Measurements from ENCODE around the gene SOAT2.

The SOAT2 gene

DNA sequence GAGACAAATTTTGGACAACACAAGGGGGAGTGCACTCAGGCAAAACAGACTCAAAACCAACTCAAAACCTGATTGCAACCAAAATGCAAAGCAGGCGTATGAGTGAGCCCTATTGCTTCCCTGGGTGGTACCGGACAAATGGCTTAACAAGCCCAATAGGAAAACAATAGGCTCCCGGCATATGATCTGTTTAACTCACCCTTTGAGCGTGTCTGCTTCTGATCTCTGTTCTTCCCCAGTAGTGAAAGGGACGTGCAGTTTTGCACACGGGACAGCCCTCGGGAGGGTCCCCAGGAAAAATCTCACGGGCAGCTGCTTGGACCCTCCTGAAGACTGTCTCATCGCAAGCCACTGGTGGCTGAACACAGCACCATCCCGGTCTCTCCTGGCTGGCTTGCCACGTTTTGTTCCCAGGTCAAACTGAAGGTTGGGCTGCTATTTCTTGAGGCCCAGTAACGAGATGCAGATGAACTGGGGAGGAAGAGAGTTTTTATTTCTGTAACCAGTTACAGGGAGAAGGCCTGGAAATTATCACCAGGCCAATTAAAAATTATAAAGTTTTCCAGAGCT, 9.9 kb downstream of the SOAT2 start:
- H3K4me3 ChIP-seq (replicated peaks in 1 of 2; ENCODE audit: low read depth in 2 of 2, low read length in 2 of 2) = no peak overlapping the region
- no peak for DNase-seq (ENCODE audit: low read depth in 2 of 2)
- TF ChIP-seq, protein P1, sequence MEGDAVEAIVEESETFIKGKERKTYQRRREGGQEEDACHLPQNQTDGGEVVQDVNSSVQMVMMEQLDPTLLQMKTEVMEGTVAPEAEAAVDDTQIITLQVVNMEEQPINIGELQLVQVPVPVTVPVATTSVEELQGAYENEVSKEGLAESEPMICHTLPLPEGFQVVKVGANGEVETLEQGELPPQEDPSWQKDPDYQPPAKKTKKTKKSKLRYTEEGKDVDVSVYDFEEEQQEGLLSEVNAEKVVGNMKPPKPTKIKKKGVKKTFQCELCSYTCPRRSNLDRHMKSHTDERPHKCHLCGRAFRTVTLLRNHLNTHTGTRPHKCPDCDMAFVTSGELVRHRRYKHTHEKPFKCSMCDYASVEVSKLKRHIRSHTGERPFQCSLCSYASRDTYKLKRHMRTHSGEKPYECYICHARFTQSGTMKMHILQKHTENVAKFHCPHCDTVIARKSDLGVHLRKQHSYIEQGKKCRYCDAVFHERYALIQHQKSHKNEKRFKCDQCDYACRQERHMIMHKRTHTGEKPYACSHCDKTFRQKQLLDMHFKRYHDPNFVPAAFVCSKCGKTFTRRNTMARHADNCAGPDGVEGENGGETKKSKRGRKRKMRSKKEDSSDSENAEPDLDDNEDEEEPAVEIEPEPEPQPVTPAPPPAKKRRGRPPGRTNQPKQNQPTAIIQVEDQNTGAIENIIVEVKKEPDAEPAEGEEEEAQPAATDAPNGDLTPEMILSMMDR (IDR thresholded peaks at IDR 0.05; ENCODE audit: low read depth, low read length) = no peak

DNA sequence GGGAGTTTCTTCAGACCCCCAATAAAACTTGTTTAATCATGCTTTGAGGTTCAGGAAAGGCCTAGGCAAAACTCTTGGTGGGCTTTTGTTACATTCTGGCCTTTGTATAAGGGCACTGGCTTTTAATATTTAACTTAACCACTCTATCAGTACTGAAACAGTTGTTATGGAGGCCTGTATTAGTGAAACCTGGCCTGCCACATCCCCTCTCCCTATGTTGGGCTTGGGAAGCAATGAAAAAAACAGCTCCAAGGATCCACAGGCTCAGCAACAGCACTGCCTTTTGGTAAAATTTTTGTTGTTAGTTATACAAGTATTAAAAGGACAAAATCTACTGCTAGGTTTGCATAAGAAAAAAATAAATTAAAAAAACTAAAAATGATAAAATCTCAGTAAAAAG, 10.7 kb downstream of the SOAT2 start:
- TF ChIP-seq, protein P1 (IDR thresholded peaks at IDR 0.05; ENCODE audit: low read depth, low read length) = no peak
- no peak for DNase-seq (ENCODE audit: low read depth in 2 of 2)

DNA sequence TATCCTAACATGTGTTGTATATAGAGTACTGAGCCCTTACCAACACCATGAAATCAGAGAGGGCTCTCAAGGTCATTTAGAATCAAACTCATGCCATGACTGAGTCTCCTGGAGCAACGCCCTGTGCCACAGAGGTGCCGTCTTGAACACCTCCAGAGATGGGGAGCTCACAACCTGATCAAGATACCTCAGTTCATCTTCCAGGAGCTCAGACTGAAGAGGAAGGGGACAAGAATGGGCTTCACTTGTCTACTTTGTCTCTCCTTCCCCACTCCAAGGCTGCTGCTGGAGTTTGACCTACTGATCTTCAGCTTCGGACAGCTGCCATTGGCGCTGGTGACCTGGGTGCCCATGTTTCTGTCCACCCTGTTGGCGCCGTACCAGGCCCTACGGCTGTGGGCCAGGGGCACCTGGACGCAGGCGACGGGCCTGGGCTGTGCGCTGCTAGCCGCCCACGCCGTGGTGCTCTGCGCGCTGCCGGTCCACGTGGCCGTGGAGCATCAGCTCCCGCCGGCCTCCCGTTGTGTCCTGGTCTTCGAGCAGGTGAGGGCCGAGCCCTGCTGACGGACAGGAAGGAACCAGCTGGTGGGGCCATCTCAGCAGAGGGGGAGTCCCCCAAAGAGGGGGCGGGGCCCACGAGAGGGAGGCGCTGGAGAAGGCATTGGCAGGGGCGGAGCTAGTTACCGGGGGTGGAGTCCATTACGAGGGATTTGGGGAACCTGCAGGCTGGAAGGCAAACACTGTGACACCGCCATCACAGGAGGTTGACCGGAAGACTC, 12.0 kb downstream of the SOAT2 start:
- H3K4me3 ChIP-seq (replicated peaks in 1 of 2; ENCODE audit: low read depth in 2 of 2, low read length in 2 of 2) = no peak overlapping the region
- TF ChIP-seq, protein P1 (IDR thresholded peaks at IDR 0.05; ENCODE audit: low read depth, low read length) = no peak
- DNase-seq (ENCODE audit: low read depth in 2 of 2) = no peak

More for the DNA sequence above, 10.7 kb downstream of the SOAT2 start:
- H3K4me3 ChIP-seq (replicated peaks in 1 of 2; ENCODE audit: low read depth in 2 of 2, low read length in 2 of 2) = no peak overlapping the region

DNA sequence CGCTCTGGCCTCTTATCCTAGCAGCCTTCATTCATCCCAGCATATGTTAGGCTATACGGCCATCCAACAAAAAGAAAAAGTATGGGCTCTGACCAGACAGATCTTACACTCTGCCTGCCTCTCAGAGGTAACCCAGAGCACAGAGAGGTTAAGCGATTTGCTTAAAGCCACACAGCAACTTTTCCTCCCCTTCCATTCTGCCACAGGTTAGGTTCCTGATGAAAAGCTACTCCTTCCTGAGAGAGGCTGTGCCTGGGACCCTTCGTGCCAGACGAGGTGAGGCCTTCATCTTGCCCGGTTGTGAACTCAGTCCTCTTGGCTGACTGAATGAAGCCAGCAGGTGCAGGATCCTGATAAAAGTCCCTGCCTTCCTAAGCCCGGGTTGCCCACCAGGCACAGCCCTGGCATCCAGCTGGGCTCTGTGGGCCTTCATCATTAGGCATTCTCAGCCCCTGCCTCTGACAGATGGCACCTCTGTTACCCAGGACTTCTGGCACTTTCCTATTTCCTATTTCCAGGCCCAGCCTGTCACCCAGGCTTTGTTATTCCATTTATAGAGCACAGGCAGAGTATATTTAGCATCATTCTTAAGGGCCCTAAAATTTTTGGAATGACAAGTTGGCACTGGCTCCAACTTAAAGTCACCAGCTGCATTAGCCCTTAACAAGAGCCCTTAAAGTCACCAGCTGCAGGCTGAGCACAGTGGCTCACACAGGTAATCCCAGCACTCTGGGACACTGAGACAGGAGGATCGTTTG, 12.8 kb downstream of the SOAT2 start:
- TF ChIP-seq, protein P1 (IDR thresholded peaks at IDR 0.05; ENCODE audit: low read depth, low read length) = no peak
- no peak overlapping the region for H3K4me3 ChIP-seq (replicated peaks in 1 of 2; ENCODE audit: low read depth in 2 of 2, low read length in 2 of 2)
- DNase-seq (ENCODE audit: low read depth in 2 of 2) = no peak

DNA sequence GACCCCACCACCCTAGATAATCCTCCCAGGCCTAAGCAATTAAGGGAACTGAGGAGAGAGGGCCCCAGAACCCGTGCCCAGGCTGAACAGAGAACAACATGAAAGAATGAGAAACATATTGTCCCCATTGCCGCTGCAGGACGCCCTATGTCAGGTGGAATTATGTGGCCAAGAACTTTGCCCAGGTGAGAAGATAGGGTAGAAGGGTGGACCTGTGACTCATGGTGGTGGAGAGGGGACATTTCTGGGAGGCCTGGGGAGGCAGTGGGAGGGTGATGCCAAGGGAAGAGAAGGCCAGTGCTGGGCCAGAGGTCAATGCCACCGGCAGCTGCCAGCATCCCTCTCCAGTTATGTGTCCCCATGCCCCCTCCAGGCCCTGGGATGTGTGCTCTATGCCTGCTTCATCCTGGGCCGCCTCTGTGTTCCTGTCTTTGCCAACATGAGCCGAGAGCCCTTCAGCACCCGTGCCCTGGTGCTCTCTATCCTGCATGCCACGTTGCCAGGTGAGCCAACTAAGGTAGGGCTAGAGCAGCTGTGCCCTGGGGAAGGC, 15.5 kb downstream of the SOAT2 start:
- no peak overlapping the region for H3K4me3 ChIP-seq (replicated peaks in 1 of 2; ENCODE audit: low read depth in 2 of 2, low read length in 2 of 2)
- TF ChIP-seq, protein P1 (IDR thresholded peaks at IDR 0.05; ENCODE audit: low read depth, low read length) = no peak
- DNase-seq (ENCODE audit: low read depth in 2 of 2) = no peak

DNA sequence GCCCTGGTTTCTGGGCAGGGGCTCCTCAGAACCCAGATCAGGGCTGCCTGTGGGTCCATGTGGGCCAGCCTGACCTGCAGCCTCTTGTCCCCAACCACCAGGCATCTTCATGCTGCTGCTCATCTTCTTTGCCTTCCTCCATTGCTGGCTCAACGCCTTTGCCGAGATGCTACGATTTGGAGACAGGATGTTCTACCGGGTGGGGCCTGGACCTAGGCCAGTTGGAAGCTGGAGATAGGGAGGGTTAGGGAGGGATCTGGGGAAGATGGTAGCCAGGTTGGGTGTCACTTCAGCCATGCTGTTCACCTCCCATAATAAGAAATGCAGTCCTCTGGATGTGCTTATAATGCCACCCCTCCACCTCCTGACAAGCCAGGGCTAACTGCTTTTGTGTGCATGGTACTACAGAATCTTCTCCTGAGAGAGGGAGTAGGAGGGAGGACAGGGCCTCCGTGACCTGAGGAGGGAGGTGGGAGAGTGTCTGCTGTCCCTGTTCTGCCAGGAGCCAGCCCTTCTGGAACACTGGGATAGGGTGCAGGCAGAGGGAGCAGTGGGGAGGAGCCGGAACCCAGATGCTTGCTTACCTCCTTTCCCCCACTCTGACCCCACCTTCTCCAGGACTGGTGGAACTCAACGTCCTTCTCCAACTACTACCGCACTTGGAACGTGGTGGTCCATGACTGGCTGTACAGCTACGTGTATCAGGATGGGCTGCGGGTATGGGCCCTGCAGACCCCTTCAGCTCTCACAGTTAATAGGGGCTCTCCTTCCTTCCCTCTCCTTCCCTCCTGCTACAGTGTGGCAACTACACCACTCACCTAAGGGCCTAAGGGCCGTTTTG, 17.6 kb downstream of the SOAT2 start:
- TF ChIP-seq, protein P1 (IDR thresholded peaks at IDR 0.05; ENCODE audit: low read depth, low read length) = no peak
- no peak for DNase-seq (ENCODE audit: low read depth in 2 of 2)

More for the DNA sequence above, 17.6 kb downstream of the SOAT2 start:
- no peak overlapping the region for H3K4me3 ChIP-seq (replicated peaks in 1 of 2; ENCODE audit: low read depth in 2 of 2, low read length in 2 of 2)

Data from cardiac fibroblast (primary cell).